Astrocyte (in vitro differentiated cells and primary cell): ENCODE results near the gene IL19. TPM values are rescaled to one million over a fixed set of nuclear protein-coding genes. Genes with fewer than 3 reads are reported as not detected.

ENCODE experiments used
- DNase-seq: peaks from one replicate; pipeline ENCODE4 v3.0.0-alpha.2; 2010; ENCODE audit warnings: low read depth
- FAIRE-seq: peaks from 2 replicates; lab custom pipeline; 2011; peaks lifted over from hg19 to GRCh38; lab: Jason Lieb, UNC
- H2AFZ ChIP-seq: 2 replicates; pipeline ENCODE4 v1.6.0; 2012; ENCODE audit warnings: low read depth, low read length, inconsistent platforms
- H3K27ac ChIP-seq: 2 replicates; pipeline ENCODE4 v1.5.1; 2011; ENCODE audit warnings: low read depth, low read length, inconsistent platforms
- H3K27me3 ChIP-seq: 2 replicates; pipeline ENCODE4 v1.6.0; 2011; ENCODE audit warnings: low read length, inconsistent platforms; ENCODE audit not compliant: insufficient read depth
- H3K36me3 ChIP-seq: 2 replicates; pipeline ENCODE4 v1.5.1; 2011; ENCODE audit warnings: low read length, inconsistent platforms; ENCODE audit not compliant: insufficient read depth
- H3K4me1 ChIP-seq: 2 replicates; pipeline ENCODE4 v1.5.1; 2011; ENCODE audit warnings: low read length, inconsistent platforms; ENCODE audit not compliant: insufficient read depth
- H3K4me2 ChIP-seq: 2 replicates; pipeline ENCODE4 v1.6.0; 2012; ENCODE audit warnings: low read length, inconsistent platforms
- H3K4me3 ChIP-seq: 2 replicates; pipeline ENCODE4 v1.5.1; 2011; ENCODE audit warnings: low read depth, mild to moderate bottlenecking, low read length, inconsistent platforms; ENCODE audit not compliant: insufficient read depth
- H3K79me2 ChIP-seq: 2 replicates; pipeline ENCODE4 v1.6.0; 2012; ENCODE audit warnings: mild to moderate bottlenecking, low read length, inconsistent platforms; ENCODE audit not compliant: insufficient read depth
- H3K9ac ChIP-seq: 2 replicates; pipeline ENCODE4 v1.6.0; 2012; ENCODE audit warnings: mild to moderate bottlenecking, low read length, inconsistent platforms
- H3K9me3 ChIP-seq: 2 replicates; pipeline ENCODE4 v1.5.1; 2012; ENCODE audit warnings: low read depth, mild to moderate bottlenecking, low read length, inconsistent platforms; ENCODE audit not compliant: insufficient read depth
- H4K20me1 ChIP-seq: 2 replicates; pipeline ENCODE4 v1.6.0; 2012; ENCODE audit warnings: low read length, inconsistent platforms; ENCODE audit not compliant: insufficient read depth
- H3K27ac Mint-ChIP-seq: one replicate; pipeline ENCODE4 v1.8.0; 2021; ENCODE audit warnings: mild to moderate bottlenecking, mixed read lengths; ENCODE audit not compliant: unreplicated experiment
- H3K27me3 Mint-ChIP-seq: one replicate; pipeline ENCODE4 v1.8.0; 2021; ENCODE audit warnings: low read depth, mixed read lengths; ENCODE audit not compliant: unreplicated experiment
- H3K36me3 Mint-ChIP-seq: one replicate; pipeline ENCODE4 v1.8.0; 2021; ENCODE audit warnings: low read depth, mixed read lengths; ENCODE audit not compliant: unreplicated experiment
- H3K4me1 Mint-ChIP-seq: one replicate; pipeline ENCODE4 v1.8.0; 2021; ENCODE audit warnings: low read depth, mixed read lengths; ENCODE audit not compliant: unreplicated experiment
- H3K4me3 Mint-ChIP-seq: one replicate; pipeline ENCODE4 v1.8.0; 2021; ENCODE audit warnings: mild to moderate bottlenecking, moderate library complexity, mixed read lengths; ENCODE audit not compliant: unreplicated experiment
- H3K9me3 Mint-ChIP-seq: one replicate; pipeline ENCODE4 v1.8.0; 2021; ENCODE audit warnings: mild to moderate bottlenecking, mixed read lengths; ENCODE audit not compliant: unreplicated experiment
- CTCF ChIP-seq: IDR thresholded peaks from 2 replicates; pipeline ENCODE4 v1.5.1; 2011; ENCODE audit warnings: low read depth, mild to moderate bottlenecking, inconsistent platforms, low read length, moderate library complexity; ENCODE audit not compliant: insufficient read depth
- EZH2 ChIP-seq: IDR thresholded peaks from 2 replicates; pipeline ENCODE4 v1.6.1; 2012; ENCODE audit warnings: mild to moderate bottlenecking, low read length, inconsistent platforms; ENCODE audit not compliant: insufficient read depth
- total RNA-seq: library from RNA; stranded (reverse); gene quantifications from 2 replicates; pipeline ENCODE4 v1.2.1, GENCODE V29; 2021

The IL19 gene
- total RNA-seq, 1 donor from 2014 or later: 0.23 TPM

GRCh38 chr1:206732508-206732907 lies 38.1 kb upstream of the IL19 start:
- Mint-ChIP-seq H3K27ac (no peak overlapping the region), H3K9me3 (peaks cover 2% of the 10 kb centered on the region), H3K27me3 (no peaks in the 10 kb centered on the region), H3K36me3 (peaks cover 26% of the 10 kb centered on the region), H3K4me1 (no peaks in the 10 kb centered on the region), H3K4me3 (no peak overlapping the region)
- Histone ChIP-seq H3K36me3 (peaks cover 29% of the 10 kb centered on the region), H3K4me1 (peaks cover 12% of the 10 kb centered on the region), H2AFZ (no peak overlapping the region), H3K27me3 (no peaks in the 10 kb centered on the region), H3K79me2 (peaks cover 17% of the 10 kb centered on the region), H3K9ac (no peak overlapping the region), H3K4me2 (no peak overlapping the region), H3K4me3 (no peak overlapping the region), H4K20me1 (peaks cover 90% of the 10 kb centered on the region), H3K9me3 (no peaks in the 10 kb centered on the region), H3K27ac (no peak overlapping the region)
- no peak for FAIRE-seq
- TF ChIP-seq CTCF (no peak), EZH2 (no peak)
- DNase-seq: no peak

- Histone ChIP-seq H3K79me2 (peaks cover 13% of the 10 kb centered on the region), H3K4me2 (no peak overlapping the region), H4K20me1 (peaks cover 88% of the 10 kb centered on the region), H3K9ac (no peak overlapping the region), H2AFZ (no peak overlapping the region), H3K27ac (no peak overlapping the region), H3K9me3 (no peaks in the 10 kb centered on the region), H3K27me3 (no peaks in the 10 kb centered on the region), H3K4me3 (no peak overlapping the region), H3K36me3 (peaks cover 29% of the 10 kb centered on the region), H3K4me1 (peaks cover 12% of the 10 kb centered on the region)
- Mint-ChIP-seq H3K4me3 (no peak overlapping the region), H3K27me3 (no peaks in the 10 kb centered on the region), H3K9me3 (peaks cover 2% of the 10 kb centered on the region), H3K27ac (no peak overlapping the region), H3K36me3 (peaks cover 28% of the 10 kb centered on the region), H3K4me1 (peaks cover under 1% of the 10 kb centered on the region)
- TF ChIP-seq EZH2: no peak
- no peak for TF ChIP-seq CTCF
- DNase-seq (no peak), FAIRE-seq (no peak)
Measured at GRCh38 chr1:206732992-206733391, 37.6 kb upstream of the IL19 start.

- H3K27me3 ChIP-seq: no peaks in the 10 kb centered on the region
- H3K4me2 ChIP-seq: no peak overlapping the region
- Mint-ChIP-seq H3K4me1 (peaks cover 16% of the 10 kb centered on the region), H3K27me3 (no peaks in the 10 kb centered on the region), H3K27ac (no peak overlapping the region), H3K36me3 (peaks cover 31% of the 10 kb centered on the region), H3K4me3 (no peak overlapping the region), H3K9me3 (peaks cover 2% of the 10 kb centered on the region)
- no peak for TF ChIP-seq EZH2
- peak; percentile 77 for TF ChIP-seq CTCF
- H3K27ac ChIP-seq: no peak overlapping the region
- DNase-seq (no peak), FAIRE-seq (no peak)
- no peak overlapping the region for H3K4me3 ChIP-seq
- no peaks in the 10 kb centered on the region for H3K9me3 ChIP-seq
- H3K36me3 ChIP-seq: peaks cover 28% of the 10 kb centered on the region
- peaks cover 88% of the 10 kb centered on the region for H4K20me1 ChIP-seq
- H2AFZ ChIP-seq: no peak overlapping the region
- H3K79me2 ChIP-seq: no peaks in the 10 kb centered on the region
- H3K4me1 ChIP-seq: peaks cover 12% of the 10 kb centered on the region
- no peak overlapping the region for H3K9ac ChIP-seq
Measured at GRCh38 chr1:206734499-206735142, 36.0 kb upstream of the IL19 start.
